Stimulated activated CD4-positive, alpha-beta T cell treated with anti-CD3 and anti-CD28 coated beads, Interleukin-12 subunit alpha, Interleukin-12 subunit beta, amount 100 ng/mL, for 4 hours (primary cell): ENCODE data around the gene HS3ST3A1.

Experiments
- DNase-seq: peaks from one replicate; pipeline ENCODE4 v3.0.0-alpha.2; 2020

Gene HS3ST3A1

DNA sequence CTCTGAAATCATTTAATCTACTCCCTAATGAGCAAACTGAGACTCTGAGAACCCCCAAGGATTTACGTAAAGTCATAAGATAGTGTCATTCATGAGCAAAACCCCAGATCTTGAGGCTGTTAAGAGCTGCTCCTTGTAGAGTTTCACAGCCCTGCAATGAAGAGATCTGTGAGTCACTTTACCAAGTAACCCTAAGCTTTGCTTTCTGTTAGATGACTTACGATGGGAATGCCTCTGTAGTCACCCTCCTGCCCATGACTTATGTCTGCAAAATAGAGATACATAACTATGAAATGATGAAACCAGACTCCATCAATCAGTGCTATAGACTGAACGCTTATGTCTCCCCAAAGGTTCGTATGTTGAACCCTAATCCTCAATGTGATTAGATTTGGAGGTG is 117.7 kb downstream of the HS3ST3A1 start:
- DNase-seq = no peak

DNA sequence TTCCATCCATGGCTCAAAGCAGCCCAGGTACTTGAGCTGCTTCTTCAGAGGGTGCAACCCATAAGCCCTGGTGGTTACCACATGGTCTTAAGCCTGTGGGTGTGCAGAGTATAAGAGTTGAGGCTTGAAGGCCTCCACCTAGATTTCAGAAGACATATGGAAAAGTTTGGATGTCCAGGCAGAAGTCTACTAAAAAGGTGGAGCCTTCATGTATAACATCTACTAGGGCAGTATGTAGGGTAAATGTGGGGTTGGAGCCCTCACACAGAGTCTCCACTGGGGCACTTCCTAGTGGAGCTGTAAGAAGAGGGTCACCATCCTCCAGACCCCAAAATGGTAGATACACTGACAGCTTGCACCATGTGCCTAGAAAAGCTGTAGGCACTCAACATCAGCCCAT is 120.9 kb downstream of the HS3ST3A1 start:
- DNase-seq = no peak

DNA sequence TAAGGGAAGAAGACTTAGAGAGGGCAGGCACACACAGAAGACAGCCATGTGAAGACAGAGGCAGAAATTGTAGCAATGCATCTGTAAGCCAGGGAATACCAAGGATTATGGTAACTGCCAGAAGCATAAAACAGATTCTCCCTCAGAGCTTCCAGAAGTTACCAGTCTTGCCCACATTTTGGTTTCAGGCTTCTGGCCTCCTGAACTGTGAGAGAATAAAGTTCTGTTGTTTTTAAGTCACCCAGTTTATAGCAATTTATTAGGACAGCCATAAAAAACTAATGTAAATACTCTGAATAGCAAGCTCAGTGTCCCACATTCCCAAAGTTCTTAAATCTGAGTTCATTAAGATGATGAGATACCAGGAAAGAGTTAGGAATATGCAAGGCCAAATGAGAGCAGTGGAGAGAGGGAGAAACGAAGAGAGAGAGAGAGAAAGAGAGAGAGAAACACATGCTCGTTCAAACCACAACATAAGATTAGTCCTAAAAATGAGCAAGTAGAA is 123.4 kb downstream of the HS3ST3A1 start:
- no peak for DNase-seq

DNA sequence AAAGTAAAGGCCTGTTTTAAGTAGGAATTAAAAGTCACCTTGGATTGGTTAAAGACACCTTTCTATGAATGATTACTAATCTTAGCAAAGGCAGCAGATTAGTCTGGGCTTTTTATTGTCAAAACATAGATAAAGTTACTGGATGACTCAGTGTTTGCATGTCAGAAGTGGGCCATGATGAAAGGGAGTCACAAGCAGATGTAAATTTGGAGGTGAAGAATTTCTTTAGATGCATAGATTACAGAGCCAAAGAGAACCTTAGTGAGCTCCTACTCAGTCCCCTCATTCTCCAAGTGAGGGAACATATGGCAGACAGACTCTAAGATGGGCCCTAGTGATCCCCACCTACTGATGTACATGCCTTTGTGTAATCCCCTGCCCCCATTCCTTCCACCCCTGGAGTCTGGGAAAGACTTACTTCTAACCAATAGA is 124.5 kb downstream of the HS3ST3A1 start:
- DNase-seq = no peak

DNA sequence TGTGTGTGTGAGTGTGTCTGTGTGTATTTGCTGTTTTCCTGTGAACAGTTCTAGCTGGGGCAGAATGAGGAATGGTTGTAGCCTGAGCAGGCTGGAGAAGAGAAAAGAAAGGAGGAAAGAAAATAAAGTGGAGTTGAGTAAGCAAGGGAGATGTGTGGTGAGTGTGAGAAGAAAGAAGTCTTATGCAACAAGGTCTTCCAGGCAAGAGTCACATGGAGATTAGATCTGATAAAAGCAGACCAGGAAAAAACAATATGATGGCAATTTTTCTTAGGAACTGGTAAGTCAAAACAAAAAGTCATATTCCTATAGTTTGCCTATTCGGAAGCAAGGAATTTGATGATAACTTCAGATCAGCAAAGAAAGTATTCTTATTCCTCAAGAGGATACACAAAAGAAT is 125.0 kb downstream of the HS3ST3A1 start:
- DNase-seq = no peak

DNA sequence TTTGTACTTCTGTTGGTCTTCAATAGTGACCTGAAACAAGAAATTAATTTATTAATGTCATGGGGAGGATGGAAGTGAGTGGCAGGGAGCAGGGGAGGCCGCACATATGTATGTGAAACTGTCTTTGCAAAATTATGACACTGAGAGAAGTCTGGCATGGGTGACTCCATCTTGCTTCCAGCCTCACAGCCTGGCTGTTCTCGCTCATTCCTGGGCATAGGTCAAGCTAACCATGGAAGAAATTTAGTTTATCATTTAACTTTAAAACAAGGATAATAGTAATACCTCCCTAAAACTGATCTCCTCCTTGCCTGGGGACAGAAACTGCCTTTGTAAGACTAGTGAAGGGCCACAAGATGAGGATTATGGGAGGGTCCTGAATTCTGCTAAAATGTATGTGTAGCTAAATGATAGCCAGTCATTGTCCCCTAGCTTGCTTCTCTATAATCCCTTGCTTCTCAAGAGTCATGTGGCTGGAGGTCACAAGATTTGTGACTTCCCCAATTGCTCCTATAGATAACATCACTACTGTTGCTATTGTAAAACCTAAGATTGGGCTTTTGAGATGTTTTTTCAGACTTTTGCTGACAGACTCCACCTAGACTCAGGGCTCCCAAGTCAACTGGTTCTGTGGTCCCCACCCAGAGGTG is 126.0 kb downstream of the HS3ST3A1 start:
- no peak for DNase-seq

DNA sequence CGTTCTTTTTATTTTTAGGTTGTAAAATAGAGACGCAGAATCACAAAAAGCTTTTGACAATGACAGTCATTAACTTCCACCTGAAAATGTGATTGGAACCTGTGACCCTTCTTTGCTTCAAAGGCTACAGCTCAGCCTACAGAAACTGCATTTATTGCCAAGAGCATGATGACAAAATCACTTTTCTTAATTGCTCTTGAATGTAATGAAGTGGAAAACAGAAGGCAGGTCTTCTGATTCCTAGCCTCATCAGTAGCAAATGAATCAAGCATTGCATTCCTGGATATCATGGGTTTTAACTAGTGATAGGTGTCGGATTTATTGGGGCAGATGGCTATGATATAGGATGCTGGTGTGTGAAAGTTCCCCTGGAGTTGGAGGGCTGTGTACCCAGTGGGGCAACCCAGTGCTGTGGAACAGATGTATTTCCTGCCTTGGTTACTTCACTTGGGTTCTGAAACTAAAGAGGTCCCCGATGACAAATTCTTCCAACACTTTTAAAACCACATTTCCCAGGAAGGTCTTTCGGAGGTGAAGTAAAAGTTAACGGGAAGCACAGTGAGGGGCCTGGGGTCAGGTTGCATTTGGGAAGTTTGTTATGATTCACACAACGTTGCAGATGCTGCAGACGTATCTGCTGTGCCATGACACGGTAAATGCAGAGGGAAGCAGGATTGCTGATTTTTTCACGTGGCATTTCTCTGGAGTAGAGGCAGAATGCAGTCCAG is 127.5 kb downstream of the HS3ST3A1 start:
- DNase-seq = no peak

DNA sequence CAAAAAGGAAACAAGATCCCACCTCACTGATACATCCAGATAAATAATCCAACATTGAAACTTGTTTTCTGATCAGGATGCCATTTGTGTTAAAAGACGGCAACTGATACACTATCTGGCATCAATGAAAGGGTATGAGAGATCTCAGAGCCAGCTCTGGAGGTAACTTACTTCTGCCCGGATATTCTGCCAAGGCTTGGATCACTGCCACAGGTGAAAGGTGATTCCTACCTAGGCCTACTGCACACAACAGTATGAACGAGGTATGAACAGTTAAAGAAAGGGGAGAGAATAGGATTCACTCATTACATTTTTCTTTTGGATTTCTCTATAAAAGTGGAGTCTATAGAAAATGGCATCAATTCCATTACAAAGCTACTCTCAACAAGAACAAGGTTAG is 136.1 kb downstream of the HS3ST3A1 start:
- DNase-seq = no peak

DNA sequence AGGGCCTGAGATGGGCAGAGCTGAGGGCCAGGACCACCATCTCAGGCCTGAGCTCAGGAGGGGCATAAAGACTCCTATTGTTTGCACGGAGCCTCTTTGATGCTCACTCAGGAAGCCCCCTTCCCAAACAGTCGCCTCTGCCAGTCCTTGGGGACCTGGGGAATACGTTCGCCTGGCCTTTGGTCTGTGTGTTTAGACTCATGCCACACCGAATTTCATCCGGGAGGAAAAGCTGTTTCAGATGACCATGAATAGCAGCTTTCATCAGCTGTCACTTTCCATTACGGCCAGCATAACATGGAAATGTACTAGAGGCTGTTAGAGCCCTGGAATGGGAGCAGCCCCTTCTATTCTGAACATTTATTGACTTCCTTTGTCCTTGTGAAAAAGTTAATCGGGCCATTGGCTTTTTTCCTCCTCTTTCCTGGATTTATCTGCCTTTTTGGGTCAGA is 139.0 kb downstream of the HS3ST3A1 start:
- DNase-seq = no peak

DNA sequence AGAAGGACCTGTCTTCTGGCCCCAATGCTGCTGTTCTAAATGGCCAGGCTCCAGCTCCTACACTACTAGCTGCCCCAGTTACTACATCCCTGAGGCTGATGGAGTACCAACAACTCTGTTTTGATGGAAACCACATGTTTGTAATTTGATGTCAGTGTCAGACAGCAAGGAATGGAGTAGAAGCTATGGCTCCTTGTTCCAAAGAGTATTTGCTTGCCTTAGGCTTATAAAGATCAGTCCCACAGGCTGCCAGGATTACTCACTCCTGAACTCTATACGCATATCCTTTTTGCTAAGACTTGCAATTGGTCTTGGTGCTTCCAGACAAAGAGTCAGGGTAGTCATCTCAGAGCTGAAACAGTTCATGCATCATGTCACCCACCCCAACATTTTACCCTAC is 139.6 kb downstream of the HS3ST3A1 start:
- no peak for DNase-seq

DNA sequence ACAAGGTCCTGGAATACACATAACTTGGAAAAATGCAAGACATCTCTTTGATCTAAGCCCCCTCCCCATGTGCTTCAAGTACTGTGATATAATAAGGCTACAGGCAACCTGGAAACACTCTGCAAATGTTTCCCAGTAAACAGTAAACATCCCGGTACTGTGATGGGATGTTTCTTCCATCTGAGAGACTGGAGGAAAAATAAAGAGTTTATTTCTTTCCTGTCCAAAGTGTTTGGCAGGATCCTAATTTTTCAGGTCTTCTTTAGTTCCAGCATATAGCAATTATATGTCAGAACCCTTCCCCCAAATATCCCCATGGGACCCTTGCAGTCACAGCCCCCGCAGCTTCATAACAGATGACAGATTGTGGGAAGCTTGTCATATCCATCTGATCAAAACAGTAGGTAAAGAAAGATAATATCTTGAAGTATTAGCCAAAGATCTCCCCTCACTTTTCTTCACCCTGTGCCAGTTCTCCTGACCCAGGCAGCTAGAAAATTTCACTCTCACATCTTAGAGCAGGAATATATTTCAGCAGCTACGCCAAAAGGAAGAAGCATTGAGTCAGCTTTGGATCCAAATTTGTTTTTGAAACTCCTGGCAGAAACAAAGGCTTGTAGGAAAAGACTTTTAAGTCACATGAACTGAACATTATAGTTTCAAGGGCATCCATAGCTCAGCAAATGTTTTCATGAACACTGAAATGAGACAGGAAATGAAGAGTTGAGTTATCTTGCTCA is 141.3 kb downstream of the HS3ST3A1 start:
- DNase-seq = no peak

DNA sequence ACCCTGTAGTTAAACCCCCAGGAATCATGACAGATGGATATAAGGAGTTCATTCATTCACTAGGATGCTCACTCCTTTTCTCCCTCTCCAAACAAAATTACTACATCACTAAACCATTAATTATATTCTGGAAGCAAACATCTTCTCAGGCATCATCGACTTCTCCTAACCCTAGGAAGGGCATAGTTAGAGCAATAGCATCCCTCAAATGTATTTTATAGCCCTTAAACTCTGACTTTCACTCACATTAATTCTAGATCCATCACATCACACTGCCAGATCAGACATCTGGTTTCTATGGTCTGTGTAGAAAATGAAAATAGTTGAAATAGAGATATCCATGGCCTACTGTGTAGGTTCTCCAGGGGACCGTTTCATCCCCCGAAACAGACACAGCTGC is 143.9 kb downstream of the HS3ST3A1 start:
- no peak for DNase-seq
